Karpas-422 (cell line): ENCODE data around the gene PAOX. TPM values are rescaled to one million over a fixed set of nuclear protein-coding genes. Genes with fewer than 3 reads are reported as not detected.

Source experiments
- DNase-seq: peaks from one replicate; pipeline ENCODE4 v3.0.0-alpha.2; 2015
- H2AFZ ChIP-seq: fragments of 200-600 bp; sonication (generic); 2 replicates; pipeline ENCODE4 v1.6.1; 2014; ENCODE audit warnings: antibody characterized with exemption, low read length, mixed read lengths
- H3K27ac ChIP-seq: fragments of 200-600 bp; sonication (generic); 2 replicates; pipeline ENCODE4 v1.5.1; 2014; ENCODE audit warnings: mild to moderate bottlenecking, low read length, moderate library complexity
- H3K27me3 ChIP-seq: fragments of 200-600 bp; sonication (generic); 2 replicates; pipeline ENCODE4 v1.6.1; 2014; ENCODE audit warnings: low read length, mixed read lengths
- H3K36me3 ChIP-seq: fragments of 200-600 bp; sonication (generic); 2 replicates; pipeline ENCODE4 v1.6.1; 2014; ENCODE audit warnings: low read length, mixed read lengths; ENCODE audit not compliant: insufficient read depth
- H3K4me1 ChIP-seq: fragments of 200-600 bp; sonication (generic); 2 replicates; pipeline ENCODE4 v1.6.1; 2014; ENCODE audit warnings: mild to moderate bottlenecking, low read length, mixed read lengths
- H3K4me2 ChIP-seq: fragments of 200-600 bp; sonication (generic); 2 replicates; pipeline ENCODE4 v1.6.1; 2014; ENCODE audit warnings: low read length, low read depth, mild to moderate bottlenecking; ENCODE audit not compliant: poor library complexity, severe bottlenecking
- H3K4me3 ChIP-seq: fragments of 200-600 bp; sonication (generic); 2 replicates; pipeline ENCODE4 v1.5.1; 2014; ENCODE audit warnings: mild to moderate bottlenecking, antibody characterized with exemption, low read length, mixed read lengths
- H3K79me2 ChIP-seq: fragments of 200-600 bp; sonication (generic); 2 replicates; pipeline ENCODE4 v1.6.1; 2014; ENCODE audit warnings: mild to moderate bottlenecking, low read length, mixed read lengths
- H3K9ac ChIP-seq: fragments of 200-600 bp; sonication (generic); 2 replicates; pipeline ENCODE4 v1.6.0; 2014; ENCODE audit warnings: low read length
- H3K9me2 ChIP-seq: fragments of 200-600 bp; sonication (generic), shearing (Covaris generic); replicated peaks from 2 replicates; pipeline ENCODE4 v1.6.0; 2014; ENCODE audit warnings: mild to moderate bottlenecking, low read length, moderate library complexity; ENCODE audit not compliant: insufficient read depth
- H3K9me3 ChIP-seq: fragments of 300-700, 200-600 bp; sonication (generic); 2 replicates; pipeline ENCODE4 v1.6.1; 2014; ENCODE audit warnings: low read length, mixed read lengths
- H4K20me1 ChIP-seq: fragments of 200-600 bp; sonication (generic); 2 replicates; pipeline ENCODE4 v1.6.1; 2014; ENCODE audit warnings: mild to moderate bottlenecking, antibody characterized with exemption, low read length, low read depth; ENCODE audit not compliant: insufficient read depth
- total RNA-seq: library from RNA; depleted of rRNA; stranded (reverse); fragments of >200 nt; shearing (Covaris generic); gene quantifications from 2 replicates; pipeline ENCODE4 v1.2.3, GENCODE V29; 2014; ENCODE audit warnings: low replicate concordance

Gene PAOX
- total RNA-seq, 1 experiment from 2014 or later = not detected

DNA sequence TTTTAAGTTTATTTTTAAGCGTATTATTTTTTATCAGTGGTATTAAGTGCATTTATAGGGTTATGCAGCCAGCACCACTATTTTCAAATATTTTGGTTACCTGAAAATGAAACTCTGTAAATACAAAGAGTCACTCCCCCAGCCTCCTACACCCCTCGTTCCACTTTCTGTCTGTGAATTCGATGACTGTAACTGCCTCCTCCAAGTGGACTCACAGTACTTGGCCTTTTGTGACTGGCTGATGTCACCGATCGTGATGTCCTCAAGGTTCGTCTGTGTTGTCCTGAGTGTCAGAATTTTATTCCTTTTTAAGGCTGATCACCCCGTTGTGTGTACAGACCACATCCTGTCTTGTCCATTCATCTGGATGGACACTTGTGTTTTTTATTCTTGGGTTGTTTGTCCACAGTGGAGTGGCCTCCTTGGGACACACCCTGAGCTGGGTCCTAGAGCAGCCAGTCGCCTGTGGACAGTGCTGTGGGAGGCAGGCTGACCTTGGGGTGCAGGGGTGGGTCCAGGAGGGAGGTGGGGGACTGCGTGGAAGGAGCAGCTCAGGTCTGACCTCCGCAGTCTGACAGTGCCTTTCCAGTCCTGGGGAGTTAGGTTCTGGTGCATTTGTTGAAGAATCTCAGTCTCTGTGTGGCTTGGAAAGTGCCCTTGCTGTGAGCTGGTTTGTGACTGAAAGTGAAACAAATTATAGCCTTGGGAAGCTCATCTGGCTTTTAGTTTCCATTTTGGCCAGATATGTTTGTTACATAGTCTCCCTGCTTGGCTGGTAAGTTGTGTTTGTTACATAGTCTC lies 21.8 kb downstream of the PAOX start:
- Histone ChIP-seq H3K36me3 (peaks cover 36% of the 10 kb centered on the region), H3K4me3 (no peak overlapping the region), H3K9me2 (no peaks in the 10 kb centered on the region), H3K27me3 (no peaks in the 10 kb centered on the region), H3K9ac (no peak overlapping the region), H3K79me2 (peaks cover 35% of the 10 kb centered on the region), H4K20me1 (no peaks in the 10 kb centered on the region), H3K27ac (no peak overlapping the region), H3K9me3 (no peaks in the 10 kb centered on the region), H3K4me1 (peaks cover 8% of the 10 kb centered on the region), H2AFZ (no peak overlapping the region), H3K4me2 (no peak overlapping the region)
- no peak for DNase-seq

DNA sequence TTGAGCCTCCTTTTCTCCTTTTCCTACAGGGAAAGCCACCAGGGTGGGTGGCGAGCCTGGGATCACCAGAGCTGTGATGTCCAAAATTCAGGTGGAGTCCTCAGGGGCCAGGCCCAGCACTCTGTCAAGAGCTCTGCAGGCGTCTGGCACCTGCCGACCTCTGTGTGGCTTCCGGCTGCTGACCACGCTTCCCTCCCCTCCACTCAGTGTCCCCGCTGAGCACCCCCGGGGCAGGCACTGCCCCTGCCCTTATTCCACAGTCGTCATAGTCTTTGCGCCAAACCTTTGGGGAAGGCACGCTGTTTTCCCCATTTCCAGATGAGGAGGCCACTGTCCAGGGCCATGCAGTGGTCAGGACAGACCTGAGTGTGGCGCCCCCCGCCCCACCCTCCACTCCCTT lies 22.4 kb downstream of the PAOX start:
- Histone ChIP-seq H2AFZ (no peak overlapping the region), H3K9me3 (no peaks in the 10 kb centered on the region), H3K79me2 (peaks cover 35% of the 10 kb centered on the region), H3K4me3 (no peak overlapping the region), H4K20me1 (no peaks in the 10 kb centered on the region), H3K9ac (no peak overlapping the region), H3K4me2 (no peak overlapping the region), H3K27ac (no peak overlapping the region), H3K4me1 (peaks cover 12% of the 10 kb centered on the region), H3K9me2 (no peaks in the 10 kb centered on the region), H3K36me3 (peaks cover 36% of the 10 kb centered on the region), H3K27me3 (no peaks in the 10 kb centered on the region)
- DNase-seq = no peak

DNA sequence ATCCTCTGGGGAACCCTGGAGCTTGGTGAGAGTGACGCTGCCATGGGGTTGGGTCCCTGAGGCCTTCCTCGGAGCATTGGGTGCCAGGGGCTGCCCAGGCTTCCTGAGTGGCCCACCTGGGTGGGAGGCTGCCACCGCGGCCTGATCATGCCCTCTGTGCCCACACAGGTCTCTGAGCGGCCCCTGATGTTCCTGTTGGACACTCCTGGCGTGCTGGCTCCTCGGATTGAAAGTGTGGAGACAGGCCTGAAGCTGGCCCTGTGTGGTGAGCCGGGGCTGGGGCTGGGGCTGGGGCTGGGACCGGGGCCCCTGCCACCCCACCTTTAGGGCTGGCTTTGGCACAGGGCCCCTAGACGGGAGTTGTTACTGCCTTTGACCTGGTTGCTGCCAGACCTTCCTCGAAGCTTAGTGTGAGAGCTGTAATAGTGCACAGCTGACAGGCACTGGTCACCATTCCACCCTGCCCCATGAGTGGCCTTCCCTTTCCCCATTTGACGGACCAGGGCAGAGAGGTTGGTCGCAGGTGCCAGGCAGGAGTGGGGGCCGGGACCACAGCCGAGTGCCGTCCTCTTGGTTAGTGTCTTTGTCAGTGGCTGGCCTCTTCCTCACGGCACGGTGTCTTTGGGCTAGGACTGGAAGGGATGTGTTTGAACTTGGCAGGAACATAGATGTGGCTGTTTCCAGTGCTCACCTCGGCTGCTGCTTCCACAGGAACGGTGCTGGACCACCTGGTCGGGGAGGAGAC lies 23.1 kb downstream of the PAOX start:
- H3K79me2 ChIP-seq = peaks cover 38% of the 10 kb centered on the region
- no peak overlapping the region for H3K4me3 ChIP-seq
- H3K4me1 ChIP-seq = peaks cover 12% of the 10 kb centered on the region
- DNase-seq = no peak
- no peak overlapping the region for H3K9ac ChIP-seq
- no peak overlapping the region for H3K4me2 ChIP-seq
- H3K9me2 ChIP-seq = no peaks in the 10 kb centered on the region
- H3K27ac ChIP-seq = no peak overlapping the region
- H3K27me3 ChIP-seq = no peaks in the 10 kb centered on the region
- no peak overlapping the region for H2AFZ ChIP-seq
- H3K36me3 ChIP-seq = peaks cover 41% of the 10 kb centered on the region
- no peaks in the 10 kb centered on the region for H4K20me1 ChIP-seq
- H3K9me3 ChIP-seq = no peaks in the 10 kb centered on the region

DNA sequence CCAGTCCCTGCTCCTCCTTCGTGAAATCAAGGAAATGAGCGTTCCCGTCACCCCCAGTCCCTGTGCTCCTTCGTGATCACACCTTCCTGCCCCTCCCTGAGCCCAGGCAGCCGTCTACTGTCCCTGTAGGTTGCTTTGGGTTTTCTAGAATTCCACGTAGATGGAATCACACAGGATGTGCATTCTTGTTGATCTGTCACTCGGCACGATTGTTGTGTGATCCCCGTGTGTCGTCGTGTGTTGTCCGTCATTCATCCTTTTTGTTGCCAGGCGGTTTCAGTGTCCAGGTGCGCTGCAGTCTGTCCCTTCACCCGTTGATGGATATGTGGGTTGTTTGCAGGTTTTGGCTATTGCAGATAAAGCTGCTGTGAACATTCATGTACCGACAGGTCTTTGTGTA lies 24.3 kb downstream of the PAOX start:
- peaks cover 50% of the 10 kb centered on the region for H3K36me3 ChIP-seq
- H3K9ac ChIP-seq = no peak overlapping the region
- peaks cover 45% of the 10 kb centered on the region for H3K79me2 ChIP-seq
- H3K4me2 ChIP-seq = no peak overlapping the region
- H3K9me2 ChIP-seq = no peaks in the 10 kb centered on the region
- H3K9me3 ChIP-seq = no peaks in the 10 kb centered on the region; the same call in 1 of the 2 replicates
- H3K4me3 ChIP-seq = no peak overlapping the region
- DNase-seq = no peak
- no peak overlapping the region for H2AFZ ChIP-seq
- no peaks in the 10 kb centered on the region for H4K20me1 ChIP-seq
- no peaks in the 10 kb centered on the region for H3K27me3 ChIP-seq
- peaks cover 12% of the 10 kb centered on the region for H3K4me1 ChIP-seq
- H3K27ac ChIP-seq = no peak overlapping the region

DNA sequence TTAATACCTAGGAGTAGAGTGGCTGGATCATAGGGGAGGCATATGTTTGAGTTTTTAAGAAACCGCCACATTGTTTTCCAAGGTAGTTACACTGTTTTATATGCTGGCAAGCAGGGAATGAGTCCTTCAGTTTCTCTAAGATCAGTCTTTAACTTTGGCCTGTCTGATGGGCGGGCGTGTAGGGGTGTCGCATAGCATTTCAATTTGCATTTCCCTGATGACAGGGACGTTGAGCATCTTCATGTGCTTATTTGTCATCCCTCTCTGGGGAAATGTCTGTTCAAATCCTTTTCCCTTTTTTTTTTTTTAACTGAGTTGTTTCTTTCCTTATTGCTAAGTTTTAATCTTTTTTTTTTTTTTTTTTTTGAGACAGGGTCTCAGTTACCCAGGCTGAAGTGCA lies 24.7 kb downstream of the PAOX start:
- H3K36me3 ChIP-seq = peaks cover 55% of the 10 kb centered on the region

DNA sequence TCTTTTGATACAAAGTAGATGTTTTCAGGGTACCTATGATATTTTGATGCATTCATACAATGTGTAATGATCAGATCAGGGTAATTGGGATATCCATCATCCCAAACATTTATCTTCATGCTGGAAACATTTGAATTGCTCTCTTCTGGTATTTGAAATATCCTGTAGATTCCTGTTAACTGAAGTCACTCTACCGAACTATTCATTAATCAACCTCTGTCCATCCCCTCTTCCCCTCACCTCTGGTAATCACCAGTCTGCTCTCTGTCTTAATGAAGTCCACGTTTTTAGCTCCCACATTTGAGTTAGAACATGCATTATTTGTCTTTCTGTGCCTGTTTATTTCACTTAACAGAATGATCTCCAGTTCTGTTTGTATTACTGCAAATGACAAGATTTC lies 26.2 kb downstream of the PAOX start:
- no peak for DNase-seq
- no peaks in the 10 kb centered on the region for H4K20me1 ChIP-seq
- no peak overlapping the region for H3K9ac ChIP-seq
- H3K27ac ChIP-seq = no peak overlapping the region
- H2AFZ ChIP-seq = no peak overlapping the region
- H3K9me2 ChIP-seq = no peaks in the 10 kb centered on the region
- H3K27me3 ChIP-seq = no peaks in the 10 kb centered on the region
- no peak overlapping the region for H3K4me2 ChIP-seq
- peaks cover 14% of the 10 kb centered on the region for H3K9me3 ChIP-seq
- no peak overlapping the region for H3K4me3 ChIP-seq
- peaks cover 12% of the 10 kb centered on the region for H3K4me1 ChIP-seq
- peaks cover 60% of the 10 kb centered on the region for H3K79me2 ChIP-seq
- peaks cover 70% of the 10 kb centered on the region for H3K36me3 ChIP-seq

More for the DNA sequence above, 24.7 kb downstream of the PAOX start:
- H3K4me2 ChIP-seq = no peak overlapping the region
- H3K79me2 ChIP-seq = peaks cover 47% of the 10 kb centered on the region
- H4K20me1 ChIP-seq = no peaks in the 10 kb centered on the region
- H3K27ac ChIP-seq = no peak overlapping the region
- no peak overlapping the region for H3K4me3 ChIP-seq
- peaks cover 12% of the 10 kb centered on the region for H3K4me1 ChIP-seq
- H3K9me3 ChIP-seq = peaks cover 3% of the 10 kb centered on the region
- no peak overlapping the region for H2AFZ ChIP-seq
- no peaks in the 10 kb centered on the region for H3K27me3 ChIP-seq
- H3K9ac ChIP-seq = no peak overlapping the region
- DNase-seq = peak; percentile 48
- H3K9me2 ChIP-seq = no peaks in the 10 kb centered on the region

DNA sequence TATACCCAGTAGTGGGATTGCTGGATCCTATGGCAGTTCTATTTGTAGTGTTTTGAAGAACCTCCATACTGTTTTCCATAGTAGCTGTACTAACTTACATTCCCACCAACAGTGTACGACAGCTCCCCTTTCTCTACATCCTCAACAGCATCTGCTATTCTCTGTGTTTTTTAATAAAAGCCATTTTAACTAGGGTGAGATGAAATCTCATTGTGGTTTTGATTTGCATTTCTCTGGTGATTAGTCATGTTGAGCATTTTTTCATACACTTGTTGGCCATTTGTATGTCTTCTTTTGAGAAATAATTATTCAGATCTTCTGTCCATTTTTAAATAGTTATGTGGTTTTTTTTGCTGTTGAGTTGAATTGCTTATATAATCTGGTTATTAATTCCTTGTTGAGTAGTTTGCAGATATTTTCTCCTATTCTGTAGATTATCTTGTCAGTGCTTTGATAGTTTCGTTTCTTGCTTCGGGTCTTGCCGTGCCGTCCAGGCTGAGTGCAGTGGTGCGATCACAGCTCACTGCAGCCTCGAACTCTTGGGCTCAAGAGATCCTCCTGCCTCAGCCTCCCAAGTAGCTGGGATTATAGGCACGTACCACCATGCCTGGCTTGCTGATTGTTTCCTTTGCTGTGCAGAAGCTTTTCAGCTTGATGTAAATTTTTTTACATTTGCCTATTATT lies 26.9 kb downstream of the PAOX start:
- Histone ChIP-seq H3K9me3 (peaks cover 21% of the 10 kb centered on the region), H3K36me3 (peaks cover 77% of the 10 kb centered on the region), H3K79me2 (peaks cover 66% of the 10 kb centered on the region), H2AFZ (no peak overlapping the region), H3K4me2 (no peak overlapping the region), H3K27ac (no peak overlapping the region), H3K27me3 (no peaks in the 10 kb centered on the region), H3K4me3 (no peak overlapping the region), H3K4me1 (peaks cover 12% of the 10 kb centered on the region), H4K20me1 (no peaks in the 10 kb centered on the region), H3K9ac (no peak overlapping the region), H3K9me2 (no peaks in the 10 kb centered on the region)
- peak; percentile 46 for DNase-seq
